DMS114 treated with DMSO at 0.1 percent for 48 hours (cell line): ENCODE measurements around the gene KCNE4.

Experiments
- DNase-seq: peaks from one replicate; lab custom pipeline; 2025; ENCODE audit not compliant: unreplicated experiment; lab: John Stamatoyannopoulos, UW

The KCNE4 gene

DNA sequence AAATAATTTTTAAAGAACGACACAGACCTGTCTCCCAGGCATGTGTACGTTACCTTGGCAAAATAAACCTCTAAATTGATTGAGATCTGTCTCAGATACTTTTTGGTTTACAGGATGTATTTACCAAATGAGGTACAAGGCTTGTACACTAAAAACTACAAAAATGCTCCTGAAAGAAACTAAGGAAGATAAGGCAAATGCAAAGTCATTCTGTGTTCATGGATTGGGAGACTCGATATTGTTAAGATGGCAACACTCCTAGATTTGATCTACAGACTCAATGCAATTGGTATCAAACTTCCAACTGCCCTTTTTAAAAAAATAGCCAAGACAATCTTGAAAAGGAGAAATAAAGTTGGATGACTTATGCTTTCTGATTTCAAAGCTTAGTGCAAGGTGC, 11.5 kb upstream of the KCNE4 start:
- DNase-seq, result no peak

DNA sequence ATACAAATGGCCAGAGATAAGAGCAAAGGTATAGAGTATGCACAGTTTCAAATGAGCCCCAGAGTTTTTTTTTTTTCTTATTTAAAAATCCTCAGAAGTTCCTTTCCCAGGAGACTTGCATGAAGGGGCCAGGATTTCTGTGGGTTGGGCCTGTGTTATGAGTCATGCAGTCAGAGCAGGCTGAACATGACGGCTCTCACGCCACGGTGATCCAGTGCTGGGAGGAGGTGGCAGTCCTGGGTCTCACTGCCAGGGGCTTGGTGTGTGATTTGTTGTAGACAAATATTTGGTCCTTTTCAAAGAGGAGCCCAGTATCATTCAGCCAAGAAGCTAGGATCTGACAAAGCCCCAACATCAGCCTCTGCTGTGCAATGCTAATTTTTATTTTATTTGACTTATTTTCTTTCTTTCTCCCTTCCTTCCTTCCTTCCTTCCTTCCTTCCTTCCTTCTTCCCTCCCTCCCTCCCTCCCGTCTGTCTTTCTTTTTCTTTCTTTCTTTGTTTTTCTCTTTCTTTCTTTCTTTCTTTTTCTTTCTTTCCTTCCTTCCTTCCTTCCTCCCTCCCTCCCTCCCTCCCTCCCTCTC, 10.4 kb upstream of the KCNE4 start:
- DNase-seq, result no peak

DNA sequence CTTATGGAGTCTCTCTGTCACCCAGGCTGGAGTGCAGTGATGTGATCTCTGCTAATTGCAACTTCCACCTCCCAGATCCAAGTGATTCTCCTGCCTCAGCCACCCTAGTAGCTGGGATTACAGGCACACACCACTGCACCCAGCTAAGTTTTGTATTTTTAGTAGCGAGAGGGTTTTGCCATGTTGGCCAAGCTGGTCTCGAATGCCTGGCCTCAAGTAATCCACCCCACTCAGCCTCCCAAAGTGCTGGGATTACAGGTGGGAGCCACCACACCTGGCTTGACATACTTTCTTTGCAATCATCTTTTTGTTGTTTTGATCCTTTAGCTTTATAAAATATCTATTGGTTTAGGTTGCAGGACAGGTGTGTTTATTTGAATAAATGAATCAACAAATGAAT, 9.7 kb upstream of the KCNE4 start:
- no peak for DNase-seq

DNA sequence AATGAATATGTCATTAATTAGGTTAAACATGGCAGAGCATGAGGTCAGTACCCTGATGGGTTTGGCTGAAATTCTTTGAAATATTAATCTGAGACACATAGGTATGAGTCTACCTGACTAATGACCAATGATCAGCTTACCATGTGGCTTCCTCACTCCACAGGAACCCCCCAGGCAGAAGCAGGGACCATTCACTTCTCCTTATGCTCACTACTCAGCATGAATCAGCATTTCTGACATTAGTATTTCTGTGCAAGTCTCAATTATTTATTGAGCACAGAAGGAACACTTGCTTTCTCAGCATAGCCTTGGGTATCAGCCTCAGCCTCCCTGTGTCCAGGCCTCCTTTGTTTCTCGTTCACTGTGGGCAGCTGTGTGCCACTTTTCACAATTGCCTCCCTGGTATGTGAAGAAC, 9.3 kb upstream of the KCNE4 start:
- no peak for DNase-seq

DNA sequence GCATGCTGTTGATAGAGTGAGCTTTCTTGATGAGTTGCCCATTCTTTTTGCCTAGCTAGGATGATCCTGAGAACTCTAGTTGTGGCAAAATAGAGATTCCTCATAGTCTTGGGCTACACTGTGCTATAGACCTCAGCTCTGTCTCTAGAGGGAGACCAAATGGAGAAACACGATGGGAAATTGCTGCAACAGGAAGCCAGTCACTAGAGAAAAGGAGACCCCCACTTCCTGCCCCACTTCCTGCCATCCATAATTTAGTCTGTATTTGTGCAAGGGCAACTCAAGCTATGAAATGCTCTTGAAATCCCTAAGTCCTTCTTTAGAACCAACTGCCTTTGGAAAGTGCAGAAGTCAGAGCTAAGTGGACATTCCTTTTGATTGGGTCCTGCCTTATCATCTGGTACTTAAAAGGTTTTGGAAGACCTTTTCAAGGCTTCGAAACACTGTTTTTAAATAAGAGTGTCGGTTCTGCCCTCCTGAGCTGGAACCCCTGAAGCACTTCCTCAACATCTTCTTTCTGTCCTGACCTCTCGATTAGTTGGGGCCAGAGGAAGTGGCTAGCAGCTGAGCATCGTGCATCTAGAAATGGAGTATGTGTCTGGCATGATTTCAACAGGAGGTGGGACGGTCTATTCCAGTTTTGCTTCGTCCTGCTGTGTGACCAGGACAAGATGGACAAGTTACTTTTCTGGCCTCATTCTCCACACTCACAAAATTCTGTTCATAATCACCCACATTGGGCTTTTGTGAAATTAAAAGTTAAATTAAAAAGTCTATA, 8.6 kb upstream of the KCNE4 start:
- no peak for DNase-seq

DNA sequence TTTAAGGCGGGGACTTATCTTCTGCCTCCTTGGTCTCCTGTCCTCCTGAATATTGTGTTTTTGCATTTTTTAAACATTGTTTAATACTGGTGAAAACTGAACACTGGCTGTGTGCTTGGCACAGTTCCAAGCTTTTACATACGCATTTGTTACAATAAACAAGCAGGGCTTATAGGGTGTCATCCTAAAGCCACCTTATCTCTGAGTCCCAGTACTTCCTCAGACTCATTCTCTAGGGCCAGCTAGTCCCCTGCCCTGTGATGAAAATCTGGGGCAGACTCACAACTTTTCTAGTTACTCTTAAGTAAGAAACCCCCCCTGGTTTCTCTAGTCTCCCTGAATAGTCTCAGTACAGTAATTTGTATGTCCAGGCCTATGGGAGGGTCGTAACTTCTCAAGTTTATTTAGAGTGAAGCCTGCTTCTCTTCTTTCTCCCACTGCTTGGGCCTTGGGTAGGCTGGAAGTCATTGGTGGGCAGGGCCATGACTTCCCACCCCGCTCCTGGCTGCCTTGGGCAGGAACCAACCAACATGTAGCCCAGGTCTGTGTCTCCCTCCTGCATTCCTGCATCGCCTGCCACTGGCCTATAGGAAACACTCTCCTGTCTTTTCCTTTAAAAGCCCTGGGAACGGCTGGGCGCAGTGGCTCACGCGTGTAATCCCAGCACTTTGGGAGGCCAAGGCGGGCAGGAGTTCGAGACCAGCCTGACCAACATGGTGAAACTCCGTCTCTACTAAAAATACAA, 7.7 kb upstream of the KCNE4 start:
- DNase-seq, result no peak

DNA sequence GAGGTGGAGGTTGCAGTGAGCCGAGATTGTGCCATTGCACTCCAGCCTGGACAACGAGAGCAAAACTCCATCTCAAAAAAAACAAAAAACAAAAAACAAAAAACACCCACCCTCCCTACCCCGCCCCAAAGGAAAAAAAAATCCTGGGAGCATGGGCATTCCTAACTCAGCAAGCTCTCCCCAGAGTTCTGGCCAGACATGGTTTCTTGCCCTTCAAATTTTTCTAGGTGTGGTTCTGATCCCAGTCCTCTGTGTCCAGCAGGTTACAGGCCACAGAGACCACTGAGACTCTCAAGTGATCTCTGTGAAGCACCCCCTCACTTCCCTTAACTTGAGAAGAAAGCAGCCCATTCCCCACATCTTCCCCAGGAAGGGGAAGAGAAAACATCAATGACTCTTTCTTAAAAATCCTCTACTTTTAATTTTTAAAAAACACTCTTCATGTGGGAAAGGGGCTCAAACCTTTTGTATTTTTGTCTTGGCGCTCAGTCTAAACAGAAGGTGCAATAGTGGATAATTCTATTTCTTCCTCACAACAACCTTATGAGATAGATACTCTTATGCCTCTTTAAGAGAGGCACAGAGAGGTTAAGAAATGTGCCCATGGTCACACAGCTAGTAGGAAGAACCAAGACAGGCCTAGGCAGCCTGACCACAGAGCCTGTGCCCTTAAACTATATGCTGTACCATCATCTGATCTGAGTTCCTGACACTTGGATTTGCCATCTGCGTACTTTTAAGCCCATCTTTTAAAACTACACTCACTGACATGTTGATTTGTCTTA, 6.9 kb upstream of the KCNE4 start:
- no peak for DNase-seq

DNA sequence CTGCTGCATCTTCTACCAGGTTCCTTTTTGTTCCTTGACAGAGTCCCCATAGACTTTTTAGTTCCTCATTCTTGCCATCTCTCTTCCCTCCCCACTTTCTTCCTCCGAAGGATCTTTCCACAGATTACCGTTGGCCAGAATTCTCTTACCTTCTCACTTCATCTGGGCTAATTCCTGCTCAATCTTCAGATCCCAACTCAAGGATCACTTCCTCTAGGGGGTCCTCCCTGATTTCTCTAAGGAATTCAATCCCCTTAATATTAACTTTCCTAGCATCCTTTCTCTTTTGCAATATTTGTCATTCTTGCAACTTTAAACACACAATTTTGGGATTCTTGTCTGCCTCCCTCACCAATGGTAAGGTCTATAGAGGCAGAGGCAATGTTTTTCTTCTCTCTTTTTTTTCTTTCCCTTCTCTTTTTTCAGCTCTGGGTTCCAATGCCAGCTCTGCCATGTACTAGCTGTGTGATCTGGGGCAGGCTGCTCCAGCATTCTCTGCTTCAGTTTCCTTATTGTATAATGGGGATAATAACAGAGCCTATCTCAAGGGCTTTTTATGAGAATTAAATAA, 5.4 kb upstream of the KCNE4 start:
- DNase-seq, result no peak

DNA sequence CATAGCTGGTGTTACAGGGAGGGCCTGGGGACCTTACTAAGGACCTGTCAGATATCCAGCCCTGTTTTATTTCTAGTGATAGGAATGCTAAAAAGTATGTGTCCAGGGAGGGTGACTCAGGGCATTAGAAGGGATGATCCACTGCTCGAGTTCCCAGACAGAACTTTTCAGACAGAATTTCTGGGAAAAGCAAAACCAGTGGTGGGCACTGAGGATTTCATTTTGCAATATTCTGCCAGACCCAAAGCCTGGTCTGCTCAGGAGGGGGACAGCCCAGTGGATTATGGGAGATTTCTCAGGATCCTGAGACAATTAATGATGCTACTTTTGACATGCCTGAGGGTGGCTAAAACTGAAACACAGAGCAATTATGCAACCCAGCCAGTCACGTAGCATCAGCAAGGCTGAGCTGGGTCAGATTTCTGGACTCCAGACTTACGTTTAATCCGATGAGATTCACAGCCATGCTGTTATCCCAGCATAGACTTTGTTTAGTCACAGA, 4.7 kb upstream of the KCNE4 start:
- DNase-seq, result no peak

DNA sequence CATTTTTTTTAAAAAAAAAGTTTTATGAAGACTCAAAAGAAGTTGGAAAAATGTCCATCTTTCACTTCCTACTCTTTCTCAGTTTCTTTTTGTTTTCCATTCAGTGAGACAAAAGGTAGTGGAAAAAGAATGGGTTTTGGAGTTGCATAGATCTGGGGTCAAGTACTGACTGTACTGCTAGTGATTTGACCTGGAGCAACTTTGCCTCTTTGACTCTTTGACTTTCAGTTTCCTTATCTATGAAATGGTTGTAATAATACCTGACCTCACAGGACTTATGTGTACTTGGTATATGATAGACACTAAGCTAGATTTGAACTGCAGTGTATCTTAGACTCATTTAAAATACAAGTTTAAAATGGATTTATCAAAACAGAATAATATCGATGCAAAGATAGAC, 3.5 kb upstream of the KCNE4 start:
- no peak for DNase-seq

DNA sequence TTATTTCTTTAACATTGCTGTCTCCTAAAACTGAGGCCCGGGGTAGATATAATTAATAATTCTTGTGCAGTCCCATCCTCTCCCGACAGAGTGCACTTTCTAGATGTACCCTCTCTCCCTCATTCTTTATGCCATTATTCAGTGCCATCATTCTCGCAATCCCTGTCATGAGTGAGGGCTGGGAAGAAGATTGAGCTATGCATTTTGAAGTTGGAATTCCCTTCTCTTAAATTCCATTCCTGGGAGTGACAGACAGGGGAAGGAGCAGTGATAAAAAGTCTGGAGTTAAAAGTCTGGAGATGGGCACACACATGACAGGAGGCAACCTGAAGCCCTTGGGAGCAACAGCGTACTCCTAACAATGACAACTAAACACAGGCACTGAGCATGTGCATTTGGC, 2.6 kb upstream of the KCNE4 start:
- DNase-seq, result no peak

DNA sequence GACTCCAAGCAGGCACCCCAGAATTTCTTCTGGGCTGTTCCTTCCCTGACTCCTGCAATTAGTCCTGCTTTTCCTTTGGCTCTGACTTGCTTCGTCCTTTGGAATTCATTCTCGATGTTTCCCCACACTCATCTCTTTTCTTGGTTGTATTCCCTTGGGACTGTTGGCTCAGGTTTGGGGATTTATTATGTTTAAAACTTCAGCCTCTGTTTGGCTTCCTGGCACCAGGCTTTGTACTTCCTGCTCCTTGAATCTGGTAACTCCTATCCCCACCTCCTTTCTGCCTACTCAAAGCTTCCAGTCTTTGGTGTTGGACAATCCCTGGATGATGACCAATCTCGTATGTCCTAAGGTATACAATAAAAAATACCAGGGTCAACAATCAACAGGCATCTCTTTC, 1.8 kb upstream of the KCNE4 start:
- no peak for DNase-seq

DNA sequence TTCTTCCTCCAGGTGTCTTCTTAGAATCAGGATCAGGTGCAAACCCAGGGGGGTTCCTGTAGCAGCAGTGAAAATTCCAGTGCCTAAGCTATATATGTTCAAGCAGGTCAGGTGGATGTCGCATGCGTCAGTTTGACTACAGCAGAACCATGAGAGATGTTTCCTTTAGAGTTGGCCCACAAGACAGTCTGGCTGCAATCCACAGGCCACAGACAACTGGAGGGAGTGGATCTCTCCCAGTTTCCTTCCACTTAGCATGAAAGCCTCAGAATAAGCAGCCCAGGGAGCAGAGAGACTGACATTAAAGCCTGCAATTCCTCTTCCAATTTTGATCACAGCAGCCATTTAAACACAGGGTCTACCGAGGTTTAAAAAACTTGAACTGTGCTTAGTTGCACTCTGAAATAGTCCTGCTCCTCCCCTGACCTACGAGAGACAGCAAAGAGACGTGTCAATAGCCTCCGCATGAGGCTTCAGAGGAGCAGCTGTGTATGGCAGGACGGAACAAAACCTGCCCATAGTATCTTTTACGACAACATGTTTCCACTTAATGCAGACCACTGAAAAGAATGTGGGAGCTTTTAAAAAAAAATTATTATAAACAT, 988 bp upstream of the KCNE4 start:
- DNase-seq, result no peak

DNA sequence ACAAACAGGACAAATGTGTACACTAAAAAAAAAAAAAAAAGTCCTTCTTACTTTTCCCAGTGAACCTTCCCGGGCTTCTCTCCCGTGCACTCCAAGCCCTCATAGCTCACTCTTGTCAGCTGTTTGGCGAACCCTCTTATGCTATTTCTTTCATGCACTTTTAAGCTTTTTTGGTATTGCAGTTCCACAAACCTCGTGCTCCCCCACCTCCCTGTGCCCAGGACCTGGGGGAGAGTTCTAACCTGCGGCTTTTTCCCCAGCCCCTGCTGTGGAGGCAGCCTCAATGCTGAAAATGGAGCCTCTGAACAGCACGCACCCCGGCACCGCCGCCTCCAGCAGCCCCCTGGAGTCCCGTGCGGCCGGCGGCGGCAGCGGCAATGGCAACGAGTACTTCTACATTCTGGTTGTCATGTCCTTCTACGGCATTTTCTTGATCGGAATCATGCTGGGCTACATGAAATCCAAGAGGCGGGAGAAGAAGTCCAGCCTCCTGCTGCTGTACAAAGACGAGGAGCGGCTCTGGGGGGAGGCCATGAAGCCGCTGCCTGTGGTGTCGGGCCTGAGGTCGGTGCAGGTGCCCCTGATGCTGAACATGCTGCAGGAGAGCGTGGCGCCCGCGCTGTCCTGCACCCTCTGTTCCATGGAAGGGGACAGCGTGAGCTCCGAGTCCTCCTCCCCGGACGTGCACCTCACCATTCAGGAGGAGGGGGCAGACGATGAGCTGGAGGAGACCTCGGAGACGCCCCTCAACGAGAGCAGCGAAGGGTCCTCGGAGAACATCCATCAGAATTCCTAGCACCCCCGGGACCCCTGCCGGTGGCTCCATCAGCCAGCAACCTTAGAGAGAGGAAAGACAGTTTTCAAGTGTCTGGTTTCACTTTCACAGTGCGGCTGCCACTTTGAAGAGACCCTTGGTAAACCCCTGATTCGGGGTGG, 826 bp downstream of the KCNE4 start:
- peak; percentile 7 for DNase-seq

DNA sequence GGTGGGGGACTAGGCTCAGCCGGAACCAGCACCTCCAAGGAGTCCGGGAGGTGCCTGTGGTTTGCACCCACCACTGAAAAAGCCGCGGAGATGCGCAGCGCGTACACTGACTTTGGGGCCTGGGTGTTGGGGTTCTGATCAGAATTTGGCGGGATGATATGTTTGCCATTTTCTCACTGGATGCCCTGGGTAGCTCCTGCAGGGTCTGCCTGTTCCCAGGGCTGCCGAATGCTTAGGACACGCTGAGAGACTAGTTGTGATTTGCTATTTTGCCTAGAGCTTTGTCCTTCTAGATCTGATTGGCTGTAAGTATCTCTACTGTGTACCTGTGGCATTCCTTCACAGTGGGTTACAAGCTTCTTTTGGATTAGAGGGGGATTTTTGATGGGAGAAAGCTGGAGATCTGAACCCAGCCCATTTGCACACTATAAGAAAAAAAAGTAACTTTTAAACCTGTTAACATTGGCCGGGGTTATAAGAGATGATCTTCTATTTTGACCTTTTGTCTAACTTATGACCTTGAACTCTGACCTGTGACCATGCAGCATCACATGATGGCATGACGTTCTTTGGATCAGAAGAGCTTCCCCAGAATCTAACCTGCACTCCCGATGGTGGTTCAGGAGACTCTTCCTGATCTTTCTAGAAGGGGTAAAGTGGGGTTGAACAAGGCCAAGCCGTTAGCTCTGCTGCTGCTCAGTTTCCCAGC, 1.6 kb downstream of the KCNE4 start:
- DNase-seq, result no peak

DNA sequence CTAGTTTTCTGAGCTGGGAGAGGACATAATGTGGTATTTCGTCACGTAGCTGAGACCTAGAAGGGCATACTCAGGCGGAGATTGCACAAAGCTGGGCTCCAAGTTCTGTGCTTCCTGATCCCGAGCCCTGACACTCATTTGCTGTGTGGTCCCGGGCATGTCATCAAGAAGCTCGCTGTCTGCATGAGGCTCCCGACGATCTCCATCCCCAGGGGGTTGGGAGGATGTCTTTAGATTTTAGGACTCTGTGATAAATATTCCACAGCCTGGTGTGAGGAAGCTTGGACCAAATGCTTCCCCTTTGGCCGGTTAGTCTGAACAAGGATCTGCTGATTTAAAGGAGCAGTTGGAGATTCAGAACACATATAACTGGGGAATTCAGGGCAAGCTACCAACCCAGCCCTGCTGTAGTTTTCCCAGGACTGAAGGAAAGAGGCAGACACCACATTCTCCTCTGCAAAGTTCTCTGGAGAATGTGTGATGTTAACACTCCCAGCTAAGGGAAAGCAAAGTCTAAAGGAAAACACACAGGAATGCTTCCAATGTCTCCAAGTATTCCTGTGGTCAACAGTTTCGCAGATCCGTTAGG, 2.3 kb downstream of the KCNE4 start:
- DNase-seq, result no peak

DNA sequence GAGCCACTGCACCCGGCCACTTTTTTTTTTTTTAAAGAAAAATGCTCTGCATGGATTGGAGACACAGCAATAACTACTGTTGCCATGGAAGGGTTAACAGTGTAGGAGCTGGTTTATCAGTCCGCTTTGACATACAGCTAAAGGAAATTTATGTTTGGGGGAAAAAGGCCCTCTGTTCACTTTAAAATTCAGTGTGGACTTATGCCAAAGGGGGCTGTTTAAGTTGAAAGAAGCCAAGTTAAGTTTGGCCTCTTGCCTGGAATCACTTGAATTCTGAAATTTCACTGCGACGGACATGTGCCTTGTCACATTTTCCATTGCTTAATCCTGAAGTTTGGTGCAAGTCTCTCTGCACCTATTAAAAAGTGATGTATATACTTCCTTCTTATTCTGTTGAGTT, 3.1 kb downstream of the KCNE4 start:
- DNase-seq, result no peak

DNA sequence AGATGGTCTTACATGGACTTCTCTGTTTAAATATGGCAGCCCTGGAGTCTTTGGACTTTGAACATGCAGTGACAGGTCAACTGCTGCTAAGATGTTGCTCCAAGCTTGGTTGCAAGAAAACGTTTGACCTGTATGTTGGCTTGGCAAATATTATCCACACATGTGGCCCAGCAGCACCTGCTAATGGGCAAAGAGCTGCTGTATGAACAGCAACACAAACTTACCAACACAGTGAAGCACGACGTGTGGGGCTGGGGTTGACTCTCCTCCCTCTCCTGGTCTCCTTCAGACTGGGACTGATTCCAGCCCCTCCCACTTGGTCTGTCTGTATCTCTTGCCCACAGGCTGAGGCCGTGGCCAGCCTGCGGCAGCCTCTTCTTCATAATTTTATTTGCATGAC, 3.8 kb downstream of the KCNE4 start:
- no peak for DNase-seq
